GF-D8 (cell line): ENCODE measurements around the gene TULP1.
A peak's percentile ranks its signal among the peaks of the same experiment; 100 is the strongest.
"Not testable (repeated sequence)": the region's sequence is repeated elsewhere in the genome, so short reads cannot be mapped to it uniquely, and the experiment has no call there.

Source experiments
- DNase-seq: peaks from one replicate; lab custom pipeline; 2025; lab: John Stamatoyannopoulos, UW

Gene TULP1

DNA sequence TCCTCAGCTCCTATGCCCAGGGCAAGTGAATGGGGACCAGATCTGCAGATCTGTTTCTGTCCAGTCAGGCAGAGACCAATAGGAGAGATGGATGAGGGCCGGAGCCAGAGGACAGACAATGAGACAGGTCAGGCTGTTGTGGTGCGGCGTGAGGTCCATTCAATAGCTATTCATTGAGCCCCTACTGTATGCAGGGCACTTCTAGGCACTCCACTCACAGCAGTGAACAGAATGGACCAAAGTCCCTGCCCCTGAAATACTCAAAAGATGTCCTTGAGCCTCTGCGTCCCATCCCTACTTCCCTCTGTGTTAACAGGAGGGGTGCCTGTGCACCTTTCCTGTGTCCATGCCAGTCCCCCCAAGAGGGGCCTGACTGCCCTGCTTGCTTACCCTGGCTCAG, 8.5 kb upstream of the TULP1 start:
- no peak for DNase-seq

DNA sequence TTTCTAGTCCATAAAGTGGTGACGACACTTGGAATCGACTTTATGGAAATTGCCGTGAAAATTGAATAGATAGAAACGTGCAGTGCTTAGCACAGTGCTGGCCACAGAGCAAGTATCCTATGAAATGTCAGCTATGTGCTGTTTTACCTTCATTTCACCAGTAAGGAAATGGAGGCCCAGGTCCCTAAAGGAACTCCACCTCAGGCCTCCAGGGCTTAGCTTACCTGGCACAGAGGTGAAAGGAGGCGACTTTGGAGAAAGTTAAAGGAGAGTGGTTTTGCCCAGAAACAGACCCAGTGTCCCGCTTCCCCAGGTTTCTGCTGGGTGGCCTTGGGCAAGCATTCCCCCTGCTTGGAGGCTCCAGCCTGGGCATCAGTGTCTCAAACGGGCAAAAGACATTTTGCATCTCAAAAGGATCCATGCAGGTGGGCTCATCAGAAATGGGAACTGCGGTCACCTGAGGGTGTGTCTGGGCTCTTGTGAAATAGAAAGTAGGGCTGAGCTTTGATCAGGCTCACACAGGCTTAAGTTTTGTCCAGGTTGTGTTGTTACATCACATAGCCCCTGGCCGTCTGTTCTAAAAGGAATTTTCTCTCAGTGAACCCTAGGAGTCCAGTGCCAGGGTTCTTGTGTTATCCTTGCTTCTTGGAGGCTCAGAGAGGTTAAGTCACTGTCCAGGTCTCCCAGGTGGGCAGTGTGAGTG, 6.8 kb upstream of the TULP1 start:
- no peak for DNase-seq

DNA sequence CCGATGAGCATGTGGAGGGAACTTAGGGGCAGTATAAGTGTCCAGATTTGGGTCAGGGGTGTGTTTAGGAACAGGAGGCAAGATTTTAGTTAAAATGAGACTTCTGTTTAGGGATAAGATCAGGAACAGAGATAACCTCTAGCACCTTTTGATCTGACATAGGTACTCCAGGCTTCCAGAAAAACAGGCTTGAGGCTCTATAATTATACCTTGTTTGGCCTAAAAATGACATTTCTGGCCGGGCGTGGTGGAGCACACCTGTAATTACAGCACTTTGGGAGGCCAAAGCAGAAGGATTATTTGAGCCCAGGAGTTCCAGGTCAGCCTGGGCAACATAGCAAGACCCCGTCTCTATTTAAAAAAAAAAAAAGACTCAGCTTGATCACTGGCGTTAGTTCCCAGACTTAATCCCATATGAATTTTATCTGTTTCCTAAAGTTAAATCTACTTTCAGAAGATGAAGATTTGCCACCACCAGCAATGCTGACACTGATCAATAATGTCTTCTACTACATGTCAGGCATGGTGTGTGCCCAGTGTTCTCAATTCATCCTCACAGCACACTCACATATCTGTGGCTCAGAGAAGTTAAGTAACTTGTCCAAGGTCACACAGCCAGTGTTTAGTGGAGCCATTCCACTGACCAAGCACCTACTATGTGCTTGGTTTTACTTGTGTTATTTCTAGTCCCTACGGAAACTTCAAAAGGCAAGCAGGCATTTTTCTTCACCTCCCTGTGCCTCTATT, 6.0 kb upstream of the TULP1 start:
- no peak for DNase-seq

DNA sequence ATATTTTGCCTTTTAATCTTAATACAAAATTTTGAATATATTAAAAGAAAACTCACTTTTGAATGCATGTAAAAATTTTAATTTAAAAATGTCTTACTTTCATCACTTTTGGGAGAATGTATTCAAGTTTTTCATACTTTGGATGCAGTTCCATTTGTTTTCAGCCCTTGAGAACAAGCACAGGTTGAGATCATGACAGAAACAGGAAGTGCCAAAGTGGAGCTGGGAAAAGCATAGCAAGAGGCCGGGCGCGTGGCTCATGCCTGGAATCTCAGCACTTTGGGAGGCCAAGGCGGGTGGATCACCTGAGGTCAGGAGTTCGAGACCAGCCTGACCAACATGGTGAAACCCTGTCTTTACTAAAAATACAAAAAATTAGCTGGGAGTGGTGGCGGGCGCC, 5.3 kb upstream of the TULP1 start:
- not testable (repeated sequence) for DNase-seq

DNA sequence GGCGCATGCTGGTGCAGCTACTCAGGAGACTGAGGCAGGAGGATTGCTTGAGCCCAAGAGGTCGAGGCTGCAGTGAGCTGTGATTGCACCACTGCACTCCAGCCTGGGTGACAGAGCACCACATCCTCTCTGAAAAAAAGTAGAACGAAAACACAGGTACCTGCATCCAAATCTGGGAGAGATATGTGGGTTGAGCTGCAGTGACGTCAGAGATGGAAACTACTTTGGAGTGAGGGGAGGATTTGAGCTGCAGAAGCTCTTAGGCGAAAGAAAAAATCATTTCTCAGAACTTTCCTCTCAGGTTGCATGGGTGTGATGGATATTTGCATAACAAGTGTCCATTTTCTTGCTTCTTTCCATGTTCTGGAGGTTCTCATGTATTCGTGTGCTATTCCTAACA, 4.0 kb upstream of the TULP1 start:
- DNase-seq = no peak

DNA sequence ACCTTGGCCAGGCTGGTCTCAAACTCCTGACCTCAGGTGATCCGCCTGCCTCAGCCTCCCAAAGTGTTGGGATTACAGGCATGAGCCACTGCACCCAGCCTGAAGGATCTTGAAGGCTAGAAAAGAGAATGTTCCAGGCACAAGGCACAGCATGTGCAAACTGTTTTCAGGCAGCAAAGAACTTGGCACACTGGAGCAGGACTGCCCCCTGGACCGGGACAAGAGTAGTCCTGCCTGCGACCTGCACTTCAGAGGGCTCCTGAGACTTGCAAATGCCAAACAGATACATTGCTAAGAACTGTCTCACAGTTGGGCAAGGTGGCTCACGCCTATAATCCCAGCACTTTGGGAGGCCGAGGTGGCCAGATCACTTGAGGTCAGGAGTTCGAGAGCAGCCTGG, 3.2 kb upstream of the TULP1 start:
- not testable (repeated sequence) for DNase-seq

DNA sequence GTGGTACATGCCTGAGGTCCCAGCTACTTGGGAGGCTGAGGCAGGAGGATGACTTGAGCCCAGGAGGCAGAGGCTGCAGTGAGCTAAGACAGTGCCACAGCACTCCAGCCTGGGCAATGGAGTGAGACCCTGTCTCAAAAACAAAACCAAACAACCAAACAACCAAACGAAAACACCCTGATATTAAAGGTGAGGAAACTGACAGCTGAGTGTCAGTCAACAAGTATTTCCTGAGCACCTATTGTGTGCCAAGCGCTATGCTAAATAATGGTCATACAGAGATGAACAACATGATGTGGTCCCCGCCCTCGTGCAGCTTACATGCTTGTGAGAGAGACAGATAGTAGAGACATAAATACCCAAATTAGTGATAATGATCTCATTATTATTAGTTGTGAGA, 1.9 kb upstream of the TULP1 start:
- no peak for DNase-seq

DNA sequence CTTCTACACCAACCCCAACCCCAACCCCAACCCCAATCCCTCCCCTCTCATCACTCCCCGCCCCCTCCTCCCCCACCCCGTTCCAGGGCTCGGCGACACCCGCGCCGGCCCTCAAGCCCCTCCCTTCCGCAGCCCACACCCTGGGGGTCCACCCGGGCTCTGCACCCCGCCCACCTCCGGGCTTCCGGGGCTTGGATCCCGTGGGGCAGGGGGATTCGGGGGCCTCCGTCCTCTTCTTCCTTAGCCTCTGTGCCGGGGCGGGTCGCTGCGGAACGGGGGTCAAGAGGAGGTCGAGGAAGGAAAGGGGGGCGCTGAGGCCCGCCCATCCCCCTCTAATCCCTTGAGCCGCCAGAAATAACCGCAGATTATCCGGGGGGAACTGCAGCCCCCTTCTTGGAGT, 690 bp downstream of the TULP1 start:
- DNase-seq = no peak

DNA sequence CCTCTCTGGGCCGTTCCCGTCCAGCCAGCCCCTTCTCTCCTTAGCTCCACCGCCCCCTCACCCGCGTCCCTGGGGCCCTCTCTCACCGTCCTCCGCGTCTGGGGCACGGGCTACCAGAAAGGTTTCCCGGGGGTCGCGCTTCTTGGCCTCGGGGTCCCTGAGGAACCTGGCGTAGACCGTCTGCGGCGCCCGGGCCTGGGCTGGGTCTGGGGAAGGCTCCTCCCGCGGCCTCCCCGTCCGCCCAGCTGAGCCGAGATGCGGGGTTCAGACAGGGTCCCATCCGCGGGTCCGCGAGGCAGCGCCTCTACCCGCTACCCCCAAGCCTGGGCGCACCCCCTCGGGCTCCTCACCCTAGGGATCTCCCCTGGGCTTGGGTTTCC, 1.1 kb downstream of the TULP1 start:
- DNase-seq = no peak

DNA sequence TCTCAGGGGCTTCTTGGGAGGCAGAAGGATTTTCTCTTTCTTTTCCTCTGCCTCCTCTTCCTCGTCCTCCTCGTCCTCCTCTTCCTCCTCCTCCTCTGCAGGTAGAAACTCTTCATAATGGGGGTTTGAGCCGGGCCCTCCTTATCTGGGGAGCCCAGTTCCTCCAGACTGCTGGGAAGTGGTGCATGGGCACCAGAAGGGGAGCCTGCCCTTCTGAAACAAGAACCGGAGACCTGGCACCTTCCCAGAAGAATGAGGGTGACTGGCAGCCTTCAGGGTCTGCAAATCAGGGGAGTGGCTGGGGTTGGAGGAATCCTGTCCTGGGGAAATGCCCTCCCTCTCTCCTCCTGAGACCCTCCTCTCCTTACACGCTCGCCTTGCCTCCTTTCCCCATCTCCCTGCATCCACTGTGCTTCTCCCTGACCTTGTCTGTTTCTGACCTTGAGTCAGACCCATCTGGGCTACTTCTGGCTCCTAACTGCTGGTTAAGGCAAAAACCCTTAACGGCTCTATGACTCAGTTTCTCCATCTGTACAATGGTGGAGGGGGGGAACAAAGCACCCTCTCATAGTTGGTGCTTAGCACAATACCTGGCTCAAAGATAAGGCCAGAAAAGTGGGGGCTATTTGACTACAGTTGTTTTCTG, 1.7 kb downstream of the TULP1 start:
- DNase-seq = no peak

DNA sequence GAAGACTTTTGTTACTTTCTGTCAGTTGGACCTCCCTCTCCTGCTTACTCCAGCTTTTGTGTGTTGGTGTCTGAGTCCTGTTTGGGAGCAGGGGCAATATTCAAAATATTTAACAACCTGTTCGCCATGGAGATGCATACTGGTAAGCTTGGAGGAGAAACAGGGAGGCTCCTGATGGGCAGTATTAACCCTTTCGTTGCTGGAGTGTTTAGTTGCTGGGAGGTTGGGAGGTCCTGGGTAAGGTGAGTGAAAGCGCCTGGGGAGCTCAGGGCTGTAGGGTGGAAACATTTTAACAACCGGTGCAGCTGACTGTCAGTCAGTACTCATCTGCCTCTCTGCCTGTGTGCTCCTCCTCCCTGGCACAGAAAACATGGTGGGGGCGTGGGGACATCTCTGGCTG, 4.2 kb downstream of the TULP1 start:
- DNase-seq = no peak

DNA sequence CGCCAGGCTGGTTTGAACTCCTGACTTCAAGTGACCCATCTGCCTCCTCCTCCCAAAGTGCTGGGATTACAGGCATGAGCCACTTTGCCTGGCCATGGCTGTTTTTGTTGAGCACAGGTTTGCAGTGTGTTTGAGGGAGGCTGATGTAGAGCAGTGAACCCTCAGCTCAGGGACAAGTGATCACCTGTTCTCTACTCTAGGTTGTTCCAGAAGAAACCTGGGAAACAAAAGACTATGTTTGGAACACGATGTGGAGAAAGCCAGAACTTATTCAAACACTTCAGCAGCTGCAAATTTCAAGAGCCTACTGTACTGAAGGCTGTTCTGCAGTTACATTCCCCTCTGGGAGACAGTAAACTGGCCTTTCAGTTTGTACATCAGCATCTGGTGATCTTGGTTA, 4.7 kb downstream of the TULP1 start:
- DNase-seq = no peak

DNA sequence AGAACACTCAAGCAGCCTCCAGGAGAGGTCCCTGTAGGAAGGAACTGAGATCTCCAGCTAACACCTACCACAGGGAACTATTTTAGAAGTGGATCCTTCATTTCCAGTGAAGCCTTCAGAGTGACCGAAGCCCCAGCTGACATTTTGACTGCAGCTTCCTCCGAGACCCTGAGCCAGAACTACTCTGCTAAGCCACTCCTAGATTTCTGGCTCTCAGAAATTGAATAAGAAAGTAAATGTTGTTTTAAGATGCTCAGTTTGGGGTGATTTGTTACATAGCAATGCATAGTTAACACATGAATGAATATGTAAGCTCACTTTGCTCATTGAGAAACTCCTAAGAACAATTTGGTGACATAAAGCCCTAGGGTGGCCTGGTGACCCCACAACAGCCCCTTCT, 5.5 kb downstream of the TULP1 start:
- DNase-seq = no peak

DNA sequence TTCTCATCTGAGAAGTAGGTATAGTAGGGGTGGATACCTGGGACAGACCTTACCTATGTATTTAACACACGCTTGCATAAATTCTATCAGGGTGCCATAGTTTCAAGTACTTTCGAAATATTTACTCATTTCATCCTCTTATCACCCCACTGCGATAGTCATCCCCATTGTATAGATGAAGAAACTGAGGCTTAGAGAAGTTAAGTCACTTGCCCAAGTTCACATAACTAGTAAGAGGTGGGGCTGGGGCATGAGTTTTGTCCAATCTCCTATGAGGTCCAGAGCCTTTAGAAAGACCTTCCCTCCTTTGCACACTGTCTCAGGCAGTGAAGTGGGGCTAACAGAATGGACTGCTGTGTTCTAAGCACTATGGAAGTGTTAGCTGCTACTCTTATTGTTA, 6.2 kb downstream of the TULP1 start:
- DNase-seq = no peak

DNA sequence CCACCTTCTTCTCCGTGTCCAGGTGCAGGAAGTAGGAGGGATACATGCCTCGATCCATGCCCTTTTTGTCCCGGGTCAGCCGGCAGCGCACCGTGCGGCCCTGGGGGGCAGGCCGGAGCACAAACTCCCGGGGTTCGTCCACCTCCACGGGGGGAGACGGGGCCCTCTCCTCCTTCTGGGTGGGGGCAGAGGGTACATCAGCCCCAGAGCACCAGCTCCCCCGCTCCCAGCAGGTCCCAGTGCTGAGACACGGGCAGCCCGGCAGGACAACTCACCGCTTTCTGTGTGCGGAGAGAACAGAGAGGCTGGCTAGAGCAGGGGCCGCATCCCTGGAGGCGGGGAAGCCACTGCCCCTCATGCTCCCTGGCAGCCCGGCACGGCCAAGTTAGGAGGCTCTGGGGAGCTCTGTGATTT, 6.7 kb downstream of the TULP1 start:
- DNase-seq = no peak

DNA sequence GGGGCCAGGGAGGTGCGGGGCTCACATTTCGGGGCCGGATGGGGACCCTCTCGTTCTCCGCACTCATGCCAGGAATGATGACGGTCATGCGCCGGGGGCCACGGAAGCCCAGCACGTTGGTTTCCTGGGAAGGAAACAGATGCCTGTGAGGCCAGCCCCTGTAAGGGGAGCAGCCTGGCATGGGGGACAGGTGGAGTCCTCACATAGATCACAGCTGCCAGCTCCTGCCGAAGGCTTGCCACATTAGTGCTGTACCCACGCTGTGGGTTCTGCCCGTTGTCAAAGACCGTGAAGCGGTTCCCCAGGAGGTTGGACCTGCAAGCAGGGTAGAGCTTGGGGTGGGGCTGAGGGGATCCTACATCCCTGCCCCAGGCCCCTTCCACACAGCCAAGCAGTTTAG, 9.2 kb downstream of the TULP1 start:
- no peak for DNase-seq

DNA sequence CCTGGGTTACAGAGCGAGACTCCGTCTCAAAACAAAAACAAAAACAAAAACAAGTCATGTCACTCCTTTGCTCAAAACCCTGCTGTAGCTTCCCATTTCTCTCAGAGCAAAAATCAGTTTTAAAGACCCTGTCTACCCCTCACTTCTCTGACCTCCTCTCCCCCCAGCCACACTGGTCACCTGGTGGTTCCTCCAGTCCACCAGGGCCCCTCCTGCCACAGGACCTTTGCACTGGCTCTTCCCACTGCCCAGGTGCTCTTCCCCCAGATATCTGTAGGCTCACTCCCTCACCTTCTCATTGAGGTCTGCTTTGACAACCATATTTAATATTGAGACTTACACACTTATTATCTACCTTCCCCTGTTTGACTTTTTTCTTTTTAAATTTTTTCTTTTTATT, 10.9 kb downstream of the TULP1 start:
- DNase-seq = no peak

DNA sequence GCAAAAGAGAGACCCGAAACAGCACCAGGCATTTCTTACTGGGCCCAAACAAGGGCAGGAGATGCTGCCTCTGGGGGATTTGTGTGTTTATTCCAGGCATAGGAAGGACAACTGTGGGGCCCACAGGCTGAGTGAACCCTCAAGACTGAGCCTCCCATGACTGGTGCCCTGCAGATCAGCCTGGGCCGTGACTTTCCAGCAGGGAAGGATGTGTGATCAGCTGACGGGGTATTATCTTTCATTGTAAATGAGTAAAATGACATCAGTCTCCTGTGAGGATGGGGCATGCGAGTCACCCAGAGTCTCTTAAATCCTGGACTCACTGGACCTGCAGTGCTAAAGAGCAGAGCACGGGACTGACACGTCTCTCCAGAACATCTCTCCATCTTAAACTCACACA, 11.9 kb downstream of the TULP1 start:
- DNase-seq = no peak

DNA sequence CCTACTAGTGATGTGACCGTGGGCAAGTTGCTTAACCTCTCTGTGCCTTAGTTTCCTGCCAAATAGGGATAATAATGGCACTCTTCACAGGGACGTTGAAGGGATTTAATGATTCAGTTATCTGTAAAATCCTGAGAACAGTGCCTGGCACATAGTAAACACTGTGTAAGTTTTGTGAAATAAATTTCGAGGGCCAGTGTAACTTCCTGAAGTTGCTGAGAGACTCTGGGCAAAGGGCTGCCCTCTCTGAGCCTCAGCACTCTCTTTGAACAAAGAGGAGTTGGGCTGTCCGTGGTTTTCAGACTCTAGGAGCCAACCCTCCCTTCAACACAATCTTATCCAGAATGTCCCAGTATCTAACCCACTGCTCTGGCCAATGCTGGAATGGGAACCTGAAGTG, 13.3 kb downstream of the TULP1 start:
- DNase-seq = no peak

DNA sequence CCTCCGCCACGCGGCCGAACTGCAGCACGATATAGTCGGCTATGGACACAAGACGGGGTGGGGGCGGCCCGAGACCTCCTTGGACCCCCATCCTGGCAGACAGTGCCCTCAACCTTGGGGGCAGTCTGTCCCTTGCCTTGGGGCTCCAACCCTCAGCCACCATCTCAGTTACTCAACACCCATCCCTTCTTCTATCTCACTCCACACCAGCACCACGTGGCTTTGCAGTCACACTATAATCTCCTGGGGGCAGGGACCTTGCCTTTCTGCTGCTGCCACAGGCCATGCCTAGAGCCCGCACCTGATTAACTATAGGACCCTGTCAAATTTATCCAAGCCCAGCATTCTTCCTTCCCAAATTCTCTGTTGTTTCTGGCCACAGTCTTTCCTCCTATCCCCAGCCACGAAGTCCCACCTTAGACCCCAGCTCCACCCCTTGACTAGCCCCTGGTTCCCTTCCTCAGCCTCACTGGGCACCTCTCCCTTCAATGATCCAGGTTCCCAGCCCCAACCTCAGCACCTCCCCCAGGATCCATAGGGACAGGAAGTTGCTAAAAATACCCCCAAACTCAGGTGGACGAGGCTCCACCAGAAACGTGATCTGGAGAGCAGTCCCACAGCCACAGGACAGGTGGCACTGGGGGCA, 14.2 kb downstream of the TULP1 start:
- peak; percentile 23 for DNase-seq

DNA sequence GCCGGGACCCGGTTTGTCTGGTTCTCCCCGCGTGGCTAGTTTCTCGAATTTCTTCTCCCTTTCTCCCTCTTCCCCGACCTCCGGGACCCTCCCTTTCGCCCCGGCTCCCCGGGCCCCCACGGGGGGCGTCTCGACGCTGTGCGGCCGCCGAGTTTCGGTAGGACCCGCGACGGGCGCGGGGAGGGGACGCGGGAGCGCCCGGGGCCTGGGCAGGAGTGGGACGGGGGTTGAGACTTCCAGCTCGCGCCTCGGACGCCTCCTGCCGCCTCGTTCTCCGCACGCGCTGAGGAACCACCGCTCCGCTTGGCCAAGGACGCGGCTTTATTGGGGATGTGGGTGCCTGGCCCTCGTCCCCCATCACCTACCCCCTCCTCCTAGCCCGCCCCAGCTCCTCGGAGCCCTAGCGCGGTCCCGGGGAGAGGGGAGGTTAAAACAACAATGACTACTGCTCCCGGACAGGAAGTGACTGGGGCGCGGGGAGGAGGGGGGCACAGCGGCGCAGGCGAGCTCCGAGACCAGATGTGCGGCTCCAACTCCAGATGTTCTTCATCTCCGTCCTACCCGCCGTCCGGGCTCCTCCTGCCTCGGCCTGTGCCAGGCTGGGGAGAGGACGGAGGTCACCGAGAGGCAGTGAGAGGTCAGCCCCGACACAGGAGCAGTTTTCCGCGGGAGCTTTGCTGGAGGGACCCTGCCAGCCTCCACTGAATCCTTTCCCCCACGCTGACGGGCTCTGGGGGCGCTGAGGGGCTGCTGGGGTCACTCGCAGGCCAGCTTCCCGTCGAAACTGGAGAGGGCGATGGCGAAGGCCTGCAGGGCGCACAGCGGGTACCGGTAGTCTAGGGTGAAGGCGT, 14.9 kb downstream of the TULP1 start:
- DNase-seq = peak; percentile 26
